Stimulated activated CD4-positive, alpha-beta T cell treated with anti-CD3 and anti-CD28 coated beads, Interleukin-15, amount 100 ng/mL, for 1 hour (primary cell): Measurements from ENCODE around the gene INPP5J.
"Not testable (repeated sequence)": the region's sequence is repeated elsewhere in the genome, so short reads cannot be mapped to it uniquely, and the experiment has no call there.

Experiments used
- DNase-seq, 2 donors: peaks; one replicate each; pipeline ENCODE4 v3.0.0-alpha.2; 2020; ENCODE audit warnings: low read depth in 1 of 2, low spot score in 1 of 2

INPP5J gene

GRCh38 chr22:31148953-31149627 is 26.3 kb downstream of the INPP5J start:
- DNase-seq: no peak

GRCh38 chr22:31150615-31151014 is 27.8 kb downstream of the INPP5J start:
- no peak for DNase-seq

- no peak for DNase-seq
Observed at GRCh38 chr22:31151872-31152271, 29.1 kb downstream of the INPP5J start.

DNA sequence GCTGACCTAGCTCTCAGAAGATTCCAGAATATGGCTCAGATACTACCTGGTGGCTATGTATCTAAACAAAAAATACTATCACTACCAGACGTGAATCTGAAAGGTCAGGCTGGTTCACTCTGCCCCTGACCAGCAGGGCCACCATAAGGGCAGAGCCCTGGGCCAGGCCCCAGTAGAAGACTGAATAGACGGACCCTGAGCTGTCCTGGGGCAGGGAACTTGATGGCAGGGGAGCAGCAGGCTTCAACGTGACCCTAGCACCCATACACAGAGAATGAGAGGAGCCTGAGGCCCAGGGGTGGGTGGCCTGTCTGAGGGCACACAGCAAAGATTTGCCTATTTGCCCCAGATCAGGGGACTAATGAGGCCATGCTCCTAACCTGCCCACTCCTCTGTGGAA is 30.6 kb downstream of the INPP5J start:
- no peak for DNase-seq

DNA sequence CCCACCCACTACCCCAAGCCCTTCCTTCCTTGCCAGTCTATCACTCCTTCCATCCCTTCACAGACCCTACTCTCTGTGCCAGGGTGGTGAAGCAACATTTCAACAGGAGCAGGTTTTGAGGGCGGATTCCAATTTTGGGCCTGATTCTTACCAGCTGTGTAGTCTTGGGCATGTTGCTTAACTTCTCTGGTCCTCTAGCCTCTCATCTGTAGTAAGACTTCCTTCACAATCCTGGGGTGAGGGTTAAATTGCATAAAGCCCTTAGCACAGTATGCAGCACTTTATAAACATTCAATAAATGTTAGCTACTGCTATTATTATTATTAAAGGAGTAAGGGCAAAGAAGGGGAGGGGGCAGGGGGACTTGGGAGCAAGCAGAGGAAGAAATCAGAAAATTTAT is 32.2 kb downstream of the INPP5J start:
- no peak for DNase-seq

DNA sequence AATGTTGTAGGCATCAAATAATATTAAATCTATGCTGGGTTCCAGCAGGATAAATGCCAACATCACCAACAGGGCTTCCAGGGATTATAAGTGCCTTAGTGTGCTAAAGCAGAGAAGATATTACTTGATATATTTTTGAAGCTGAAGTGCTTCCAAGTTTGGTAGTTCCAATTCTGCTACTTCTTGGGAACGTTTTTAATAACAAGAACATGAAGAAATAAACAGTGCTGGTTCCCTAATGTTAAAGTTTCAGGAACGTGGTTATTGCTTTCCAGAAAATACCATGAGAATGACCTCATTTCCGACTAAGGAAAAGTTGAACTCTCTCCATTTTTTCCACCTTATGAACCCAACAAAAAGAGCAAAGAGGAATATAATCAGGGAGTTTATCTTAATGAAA is 32.7 kb downstream of the INPP5J start:
- no peak for DNase-seq

- no peak for DNase-seq
Observed at GRCh38 chr22:31160328-31160978, 37.7 kb downstream of the INPP5J start.

DNA sequence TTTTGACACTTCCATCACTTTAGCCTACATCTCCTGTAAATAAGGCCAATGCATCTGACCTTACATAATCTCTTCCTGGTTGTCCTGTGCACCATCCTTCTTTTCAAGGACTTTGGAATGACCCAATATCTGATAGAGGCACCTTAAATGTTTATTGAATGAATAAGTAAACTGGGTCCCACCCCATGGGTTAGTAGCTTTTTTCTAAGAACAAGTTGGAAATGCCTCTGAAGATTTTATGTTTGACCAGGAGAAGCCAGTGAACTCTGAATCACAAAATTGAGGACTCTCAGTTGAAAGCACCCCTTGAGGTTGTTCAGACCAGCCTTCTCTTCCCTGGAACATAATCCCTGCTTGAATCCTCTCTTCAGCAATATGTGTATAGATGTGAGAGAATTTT is 38.6 kb downstream of the INPP5J start:
- DNase-seq: no peak

GRCh38 chr22:31162015-31162765 is 39.4 kb downstream of the INPP5J start:
- DNase-seq: no peak

- no peak for DNase-seq
Observed at GRCh38 chr22:31170971-31171370, 48.2 kb downstream of the INPP5J start.

DNA sequence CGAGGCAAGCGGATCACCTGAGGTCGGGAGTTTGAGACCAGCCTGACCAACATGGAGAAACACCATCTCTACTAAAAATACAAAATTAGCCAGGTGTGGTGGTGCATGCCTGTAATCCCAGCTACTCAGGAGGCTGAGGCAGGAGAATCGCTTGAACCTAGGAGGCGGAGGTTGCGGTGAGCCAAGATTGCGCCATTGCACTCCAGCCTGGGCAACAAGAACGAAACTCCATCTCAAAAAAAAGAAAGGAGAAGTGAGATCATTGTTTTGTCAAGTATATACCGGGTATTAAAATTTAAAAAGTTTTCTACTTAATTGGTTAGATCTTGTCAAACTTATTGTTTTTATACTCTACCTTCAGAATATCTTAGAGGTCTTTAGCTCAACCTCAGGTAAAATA is 49.0 kb downstream of the INPP5J start:
- DNase-seq: not testable (repeated sequence)

DNA sequence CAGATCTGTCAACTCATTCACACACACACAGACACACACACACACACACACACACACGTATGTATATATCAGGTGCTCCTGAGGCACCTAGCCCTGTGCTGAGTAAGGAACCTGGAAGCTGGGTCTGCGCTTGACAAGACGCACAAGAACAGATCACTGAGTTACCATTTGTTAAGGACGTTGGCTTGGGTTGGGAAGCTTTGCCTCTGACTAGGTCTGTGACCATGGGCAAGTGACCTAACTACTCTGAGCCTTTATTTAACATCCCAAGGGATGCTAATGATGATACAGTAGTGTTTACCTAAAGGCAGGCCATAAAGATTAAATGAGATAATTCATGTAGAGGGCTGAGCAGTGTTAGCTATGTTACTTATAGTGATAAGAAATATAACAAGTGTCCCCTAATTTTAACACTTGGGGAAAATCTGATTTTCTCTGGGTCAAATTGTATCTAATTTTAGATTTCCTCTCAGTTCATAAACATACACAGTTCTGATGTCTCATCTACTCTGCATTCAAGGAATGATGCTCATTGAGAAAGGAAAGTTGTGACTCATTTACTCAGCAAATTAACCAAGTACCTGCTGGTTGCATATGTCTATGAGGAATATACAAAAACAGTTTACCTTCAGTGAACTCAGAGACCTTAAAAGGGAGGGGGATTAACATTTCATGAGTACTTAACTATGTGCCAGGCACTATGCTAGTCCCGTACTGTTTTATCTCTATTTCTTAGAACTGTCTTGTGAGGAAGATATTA is 50.8 kb downstream of the INPP5J start:
- DNase-seq: no peak

DNA sequence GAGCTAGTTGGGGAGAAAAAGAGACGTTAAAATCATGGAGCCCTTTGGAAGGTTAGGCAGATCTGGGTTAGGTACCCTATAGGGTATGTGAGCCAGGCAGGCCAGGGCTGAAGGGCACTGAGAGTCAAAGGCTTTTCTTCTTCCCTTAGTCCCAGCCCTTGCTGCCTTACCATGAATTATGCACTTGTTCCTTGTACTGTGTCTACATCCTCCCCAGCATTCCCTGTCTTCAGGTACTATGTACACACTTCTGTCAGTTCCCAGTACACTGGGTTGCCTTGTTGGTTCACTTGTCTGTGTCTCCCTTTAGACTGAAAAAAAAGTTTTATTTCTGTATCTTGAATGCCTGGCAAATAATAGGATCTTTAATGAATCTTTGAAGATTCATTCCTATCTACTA is 54.2 kb downstream of the INPP5J start:
- DNase-seq: no peak

DNA sequence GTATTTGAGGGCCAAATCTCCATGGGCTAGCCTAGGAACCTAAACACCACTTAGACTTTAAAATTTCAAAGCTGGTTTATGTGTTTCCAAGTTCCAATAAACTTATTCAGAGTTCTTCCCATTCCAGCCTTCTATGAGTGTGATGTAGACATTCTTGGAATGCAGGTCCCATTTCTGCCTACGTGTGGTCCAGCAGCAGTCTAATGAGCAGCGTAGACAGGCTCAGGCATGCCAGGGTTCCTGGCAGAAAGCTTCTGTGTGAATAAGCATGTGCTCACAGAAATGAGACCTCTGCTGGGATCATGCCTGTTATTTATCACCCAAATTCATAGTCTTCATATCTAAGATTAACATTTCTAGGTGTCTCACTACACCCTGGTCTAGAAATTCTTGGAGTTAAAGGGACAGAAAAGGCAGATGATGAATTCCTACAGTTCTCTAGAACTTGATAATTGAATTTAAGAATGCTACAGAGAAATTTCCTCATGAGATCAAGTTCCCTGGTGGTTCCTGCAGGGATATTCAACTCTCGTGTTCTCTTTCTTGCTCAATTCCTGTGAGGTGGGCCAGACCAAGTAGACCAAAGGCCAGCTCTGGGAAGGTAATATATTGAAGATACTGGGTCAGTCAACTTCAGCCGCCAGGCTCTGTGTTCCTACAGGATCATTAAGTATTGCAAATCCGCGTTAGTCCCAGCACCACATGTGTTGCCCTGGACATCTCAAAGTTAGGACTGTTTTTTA is 54.8 kb downstream of the INPP5J start:
- no peak for DNase-seq

DNA sequence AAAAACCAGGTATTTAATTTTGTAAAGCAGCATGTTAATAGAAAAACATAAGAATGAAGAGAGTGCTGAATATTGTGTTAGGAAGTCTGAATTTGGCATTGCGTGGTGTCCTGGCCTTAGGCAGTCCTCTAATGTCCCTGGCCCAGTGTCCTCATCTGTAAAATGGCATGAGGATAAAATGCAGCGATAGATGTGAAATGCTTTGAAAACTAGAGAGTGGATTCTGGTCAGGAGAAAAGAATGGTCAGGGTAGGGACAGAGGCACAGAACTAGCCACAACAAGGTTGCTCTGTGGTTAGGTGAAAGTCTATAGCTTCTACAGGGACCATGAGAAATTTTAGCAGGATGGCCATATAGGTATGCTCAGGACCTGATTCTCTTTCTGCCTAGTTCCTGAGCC is 56.1 kb downstream of the INPP5J start:
- DNase-seq: no peak

GRCh38 chr22:31179345-31179744 is 56.6 kb downstream of the INPP5J start:
- DNase-seq: no peak

DNA sequence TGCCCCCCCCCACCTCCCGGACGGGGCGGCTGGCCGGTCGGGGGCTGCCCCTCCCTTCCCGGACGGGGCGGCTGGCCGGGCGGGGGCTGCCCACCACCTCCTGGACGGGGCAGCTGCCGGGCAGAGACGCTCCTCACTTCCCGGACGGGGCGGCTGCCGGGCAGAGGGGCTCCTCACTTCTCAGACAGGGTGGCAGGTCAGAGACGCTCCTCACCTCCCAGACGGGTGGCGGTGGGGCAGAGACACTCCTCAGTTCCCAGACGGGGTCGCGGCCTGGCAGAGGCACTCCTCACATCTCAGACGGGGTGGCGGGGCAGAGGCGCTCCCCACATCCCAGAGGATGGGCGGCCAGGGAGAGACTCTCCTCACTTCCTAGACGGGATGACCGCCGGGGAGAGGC is 61.2 kb downstream of the INPP5J start:
- DNase-seq: no peak
